Activated effector memory CD4-positive, alpha-beta T cell treated with Interleukin-2 at 50 U/mL for 16 hours (primary cell): Measurements from ENCODE around the gene VAV3.
"Not testable (repeated sequence)": the region's sequence is repeated elsewhere in the genome, so short reads cannot be mapped to it uniquely, and the experiment has no call there.

Source experiments
- DNase-seq: peaks from one replicate; pipeline ENCODE4 v3.0.0-alpha.2; 2020

VAV3 gene

DNA sequence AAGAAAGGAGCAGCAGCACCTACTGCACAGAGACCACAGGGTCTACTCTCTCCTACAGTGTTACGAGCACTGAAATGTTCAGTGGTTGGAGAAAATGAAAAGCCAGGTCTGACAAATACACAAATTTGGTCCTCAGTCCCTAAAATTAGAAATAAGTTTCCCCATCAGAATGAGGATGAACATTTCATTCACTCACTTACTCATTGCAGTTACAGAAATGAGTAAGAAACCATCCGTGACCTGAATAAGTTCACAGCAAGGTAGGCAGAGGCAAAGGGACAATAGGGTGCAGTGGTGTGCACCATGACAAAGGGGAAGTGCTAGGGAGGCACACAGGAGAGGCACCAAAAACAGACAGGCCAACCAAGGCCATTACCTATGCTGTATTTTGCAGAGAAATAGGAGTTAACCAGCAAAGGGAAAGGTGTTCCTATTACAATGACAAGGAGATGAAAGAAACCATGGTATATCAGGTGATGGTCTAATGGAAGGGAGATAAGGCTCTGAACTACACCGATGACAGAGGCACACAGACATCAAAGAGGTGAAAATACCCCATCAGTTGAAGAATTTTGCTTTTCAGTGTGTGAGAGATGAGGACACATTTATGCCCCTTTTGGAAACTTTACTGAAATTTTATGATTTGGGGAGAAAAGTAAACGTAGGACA lies 29.4 kb downstream of the VAV3 start:
- DNase-seq: no peak

DNA sequence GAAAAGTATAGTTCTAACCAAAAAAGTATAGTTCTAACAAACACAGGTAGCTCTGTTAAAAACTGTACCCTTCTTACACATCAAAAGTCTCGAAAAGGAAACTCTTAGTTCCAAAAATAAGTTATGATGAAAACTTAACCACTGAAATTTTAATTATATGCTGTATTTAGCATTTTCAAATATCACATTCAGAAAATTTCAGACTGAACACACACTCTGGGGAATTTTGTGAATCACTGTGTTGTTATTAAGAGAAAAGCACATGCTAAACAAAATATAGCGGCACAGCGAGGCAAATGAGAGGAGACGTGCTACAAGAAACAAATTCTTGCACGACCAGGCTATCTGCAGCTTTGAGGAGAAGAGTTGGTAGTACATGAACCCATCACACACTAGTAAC lies 30.4 kb downstream of the VAV3 start:
- DNase-seq: no peak

DNA sequence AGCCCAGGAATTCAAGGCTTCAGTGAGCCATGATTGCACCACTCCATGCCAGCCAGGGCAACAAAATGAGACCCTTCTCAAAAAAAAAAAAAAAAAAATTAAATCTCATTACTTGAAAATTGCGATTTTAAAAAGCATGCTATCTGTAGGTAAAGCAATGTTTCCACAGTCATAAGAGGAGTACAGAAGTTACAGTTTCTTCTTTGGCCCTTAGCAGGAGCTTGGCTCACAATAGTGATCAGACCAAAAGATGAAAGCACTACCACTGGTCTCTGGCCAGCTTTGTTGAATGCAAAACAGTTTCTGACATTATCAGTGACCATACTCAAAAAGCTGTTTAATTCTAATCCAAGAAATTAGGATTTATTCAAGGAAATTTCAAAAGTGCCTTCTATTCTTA lies 31.2 kb downstream of the VAV3 start:
- no peak for DNase-seq

DNA sequence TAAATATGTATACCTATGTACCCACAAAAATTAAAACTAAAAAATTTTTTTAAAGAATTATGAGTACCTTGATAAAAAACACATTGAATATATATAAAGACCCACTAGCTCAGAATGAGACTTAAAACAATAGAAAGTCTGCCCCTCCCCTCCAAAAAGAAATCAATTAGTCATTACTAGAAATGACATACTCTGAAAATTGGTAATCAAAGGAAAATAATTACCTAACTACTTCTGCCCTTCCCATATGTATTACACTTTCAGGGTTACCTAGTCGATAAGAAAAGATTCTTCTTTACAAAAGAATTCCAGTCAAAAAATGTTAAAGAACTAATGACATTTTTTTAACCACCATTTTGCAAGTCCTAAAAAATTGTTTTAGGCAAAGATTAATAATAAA lies 34.7 kb downstream of the VAV3 start:
- no peak for DNase-seq

DNA sequence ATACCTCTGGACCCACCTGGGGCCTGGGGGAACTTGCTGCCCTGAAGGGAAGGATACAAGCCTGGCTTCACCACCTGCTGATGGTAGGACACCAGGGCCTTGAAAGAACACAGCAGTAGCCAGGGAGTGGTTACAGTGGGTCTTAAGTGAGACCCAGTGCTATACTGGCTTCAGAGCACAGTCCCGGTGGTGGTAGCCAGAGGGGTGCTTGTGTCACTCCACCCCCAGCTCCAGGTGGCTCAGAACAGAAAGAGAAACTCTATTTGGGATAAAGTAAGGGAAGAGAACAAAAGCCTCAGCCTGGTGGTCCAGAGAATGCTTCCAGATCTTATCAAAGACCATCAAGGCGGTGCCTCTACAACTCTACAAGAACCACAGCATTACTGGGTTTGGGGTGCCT lies 37.2 kb downstream of the VAV3 start:
- no peak for DNase-seq

DNA sequence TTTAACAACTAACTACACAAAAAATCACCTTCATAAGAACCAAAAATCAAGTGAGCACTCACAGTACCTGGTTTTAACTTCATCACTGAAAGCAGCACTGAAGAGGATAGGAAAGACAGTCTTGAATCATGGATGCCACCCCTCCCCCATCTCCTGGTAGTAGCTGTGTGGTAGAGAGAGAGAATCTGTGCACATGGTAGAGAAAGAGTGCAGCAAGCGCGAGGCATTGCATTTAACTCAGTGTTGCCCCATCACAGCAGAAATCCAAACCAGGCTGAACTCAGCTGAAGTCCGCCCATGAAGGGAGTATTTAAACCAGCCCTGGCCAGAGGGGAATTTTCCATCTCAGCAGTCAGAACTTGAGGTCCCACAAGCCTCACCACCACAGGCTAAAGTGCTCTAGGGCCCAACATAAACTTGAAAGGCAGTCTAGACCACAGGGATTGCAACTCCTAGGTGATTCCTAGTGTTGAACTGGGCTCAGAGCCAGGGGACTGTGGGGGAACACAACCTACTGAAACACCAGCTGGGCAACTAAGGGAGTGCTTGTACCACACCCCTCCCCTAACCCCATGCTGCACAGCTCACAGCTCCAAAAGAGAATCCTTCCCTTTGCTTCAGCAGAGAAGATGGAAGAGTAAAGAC lies 38.4 kb downstream of the VAV3 start:
- DNase-seq: no peak

GRCh38 chr1:107925565-107925964 lies 39.4 kb downstream of the VAV3 start:
- no peak for DNase-seq

DNA sequence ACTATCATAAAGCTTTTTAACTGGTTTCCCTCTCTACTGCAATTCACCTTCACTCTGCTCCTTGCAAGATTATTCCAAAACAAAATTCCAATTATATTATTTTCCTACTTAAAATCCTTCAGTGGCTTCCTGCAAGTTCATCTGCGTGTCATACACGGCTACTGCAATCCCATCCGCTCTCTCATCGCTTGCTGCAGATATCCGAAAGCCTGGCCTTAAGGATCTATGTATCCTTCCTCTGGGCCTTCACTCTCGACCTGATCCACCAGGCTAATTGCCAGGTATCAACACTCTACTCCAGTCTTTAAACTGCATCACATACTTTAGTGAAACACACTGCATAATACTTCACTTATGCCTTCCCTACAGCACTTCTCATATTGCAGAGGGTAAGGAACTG lies 44.0 kb downstream of the VAV3 start:
- no peak for DNase-seq

DNA sequence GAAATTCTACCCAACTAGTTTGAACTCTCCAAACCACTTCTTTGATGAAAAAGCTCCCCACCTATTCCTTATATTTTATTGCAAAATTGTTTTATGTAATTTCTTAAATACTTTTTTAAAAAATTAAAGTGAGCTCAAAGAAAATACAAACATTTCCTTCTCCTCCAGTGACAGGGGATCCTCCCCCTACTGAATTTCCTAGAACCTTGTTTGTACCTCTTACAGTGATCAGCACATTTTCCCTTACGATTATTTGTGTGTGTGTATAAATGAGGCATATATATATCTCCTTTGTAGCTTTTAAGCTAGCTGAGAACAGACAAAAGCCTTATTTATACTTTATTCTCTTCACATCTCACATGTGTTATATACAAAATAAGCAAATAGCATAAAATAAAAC lies 44.4 kb downstream of the VAV3 start:
- DNase-seq: no peak

DNA sequence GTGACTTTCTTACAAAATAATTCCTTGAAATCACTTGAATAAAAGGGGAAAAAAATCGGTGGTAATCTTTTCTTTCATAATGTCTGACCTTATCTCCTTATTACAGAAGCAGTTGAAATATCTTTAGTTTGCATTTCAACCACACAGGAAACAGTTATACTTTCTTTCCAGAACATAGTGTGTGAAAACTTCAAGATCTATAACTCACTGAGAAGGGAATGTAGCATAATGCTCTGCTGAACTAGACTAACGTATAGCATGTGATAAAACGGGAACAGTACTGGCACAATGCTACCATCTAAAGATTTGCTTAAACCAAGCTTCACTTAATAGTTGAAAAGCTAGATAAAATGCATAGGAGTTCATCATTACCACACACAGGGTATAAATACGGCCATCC lies 45.0 kb downstream of the VAV3 start:
- DNase-seq: no peak

- DNase-seq: no peak
Observed at GRCh38 chr1:107914119-107914765, 50.7 kb downstream of the VAV3 start.

DNA sequence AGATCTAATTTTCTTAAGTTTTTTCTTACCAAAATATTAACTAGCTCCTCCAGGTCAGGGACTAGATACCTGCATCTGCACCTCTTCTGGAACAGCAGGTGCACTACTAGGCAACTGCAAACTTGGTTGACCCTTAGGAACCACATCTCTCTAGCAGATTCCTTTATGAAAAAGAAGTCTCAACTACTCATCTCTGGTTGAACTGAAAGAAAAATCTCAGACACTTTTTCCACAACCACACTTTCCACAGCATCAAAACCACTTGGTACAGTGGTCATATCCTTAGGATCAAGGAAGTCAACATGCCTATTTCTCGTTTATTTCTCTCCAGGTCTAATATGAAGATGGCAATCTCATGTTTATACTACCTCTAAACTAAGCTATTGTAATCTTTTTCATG lies 52.3 kb downstream of the VAV3 start:
- no peak for DNase-seq

GRCh38 chr1:107900090-107900945 lies 64.7 kb downstream of the VAV3 start:
- DNase-seq: no peak

DNA sequence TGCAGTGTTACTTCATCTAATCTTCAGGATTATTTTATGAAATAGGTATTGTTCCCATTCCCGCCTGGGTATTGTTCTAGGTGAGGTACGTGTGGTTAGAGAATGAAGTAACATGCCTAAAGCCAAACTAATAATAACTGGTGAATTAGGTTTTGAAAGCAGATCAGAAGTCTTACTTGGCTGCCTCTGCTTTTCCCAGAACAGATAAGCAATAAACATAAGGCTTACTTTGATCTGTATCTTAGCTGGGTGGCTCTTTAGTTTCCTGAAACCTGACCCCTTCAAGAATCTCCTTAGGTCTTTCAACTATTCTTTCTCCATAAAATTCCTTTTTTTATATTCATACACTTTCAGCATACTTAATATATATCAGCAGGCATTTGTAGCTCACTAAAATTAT lies 65.3 kb downstream of the VAV3 start:
- no peak for DNase-seq

DNA sequence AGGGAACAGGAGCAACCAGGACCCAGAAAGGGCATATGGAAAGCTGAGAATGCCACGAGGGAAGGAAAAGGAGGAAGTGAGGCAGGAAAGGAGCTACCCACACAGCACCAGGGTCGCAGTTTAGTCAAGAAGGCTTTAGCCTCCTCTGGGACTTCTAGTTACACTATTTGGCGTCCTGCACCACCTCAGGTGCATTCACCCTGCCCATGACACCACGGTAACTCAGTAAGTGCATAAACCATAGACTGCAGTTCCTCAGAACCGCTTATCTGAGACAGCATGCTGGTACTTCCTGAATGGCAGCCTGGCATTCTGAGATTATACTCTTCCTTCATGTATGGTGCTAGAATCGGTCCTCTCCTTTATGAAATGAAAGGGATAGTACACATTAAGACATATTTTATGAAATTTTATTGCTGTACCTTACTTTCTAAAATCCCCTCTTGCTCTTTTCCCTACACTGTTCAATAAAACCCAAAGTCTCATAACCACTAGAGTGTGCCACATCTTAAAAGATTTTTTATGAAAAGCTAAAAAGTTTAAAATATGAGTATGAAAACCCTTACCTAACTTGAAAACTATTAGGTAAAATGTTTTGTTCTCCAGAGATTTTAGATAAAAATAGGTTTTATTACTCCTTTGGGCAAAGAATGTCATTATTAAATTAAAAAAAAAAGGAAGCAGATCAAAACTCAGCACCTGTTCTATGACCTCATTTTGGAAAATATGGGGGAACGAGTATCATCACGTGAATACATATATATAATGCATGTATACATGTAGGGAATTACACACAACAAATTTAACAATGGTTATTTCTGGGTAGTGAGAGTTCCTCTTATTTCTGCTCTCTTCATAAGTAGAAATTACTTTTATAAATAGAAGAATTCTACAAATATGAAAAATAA lies 67.3 kb downstream of the VAV3 start:
- DNase-seq: no peak

DNA sequence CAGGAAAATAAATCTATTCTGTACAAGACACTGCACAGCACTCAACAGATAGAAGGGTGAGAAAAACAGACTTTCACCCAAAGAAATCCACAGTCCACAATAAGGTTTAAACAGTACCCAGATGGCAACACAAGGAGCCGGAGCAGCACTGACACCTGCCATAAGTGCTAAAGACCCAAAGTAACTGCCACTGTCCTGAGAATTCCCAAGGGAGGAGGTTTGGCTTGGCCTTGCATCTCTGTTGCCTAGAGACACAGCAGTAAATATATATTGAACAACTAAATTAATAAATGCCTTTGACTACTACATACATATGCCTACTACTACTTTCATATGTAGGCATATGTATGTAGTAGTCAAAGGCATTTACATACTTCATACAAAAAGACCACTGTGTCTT lies 68.0 kb downstream of the VAV3 start:
- DNase-seq: no peak

- DNase-seq: no peak
Observed at GRCh38 chr1:107896401-107896800, 68.6 kb downstream of the VAV3 start.

- no peak for DNase-seq
Observed at GRCh38 chr1:107895403-107896191, 69.4 kb downstream of the VAV3 start.

GRCh38 chr1:107894605-107895004 lies 70.4 kb downstream of the VAV3 start:
- no peak for DNase-seq

DNA sequence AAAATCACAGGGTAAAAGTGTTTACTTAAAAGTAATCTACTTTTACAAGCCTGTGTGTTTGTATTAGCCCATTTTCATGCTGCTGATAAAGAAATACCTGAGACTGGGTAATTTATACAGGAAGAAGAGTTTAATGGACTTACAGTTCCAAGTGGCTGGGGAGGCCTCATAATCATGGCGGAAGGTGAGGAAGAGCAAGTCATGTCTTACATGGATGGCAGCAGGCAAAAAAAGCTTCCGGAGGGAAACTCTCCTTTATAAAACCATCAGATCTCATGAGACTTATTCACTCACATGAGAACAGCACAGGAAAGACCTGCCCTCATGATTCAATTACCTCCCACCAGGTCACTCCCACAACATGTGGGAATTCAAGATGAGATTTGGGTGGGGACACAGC lies 71.6 kb downstream of the VAV3 start:
- DNase-seq: not testable (repeated sequence)

DNA sequence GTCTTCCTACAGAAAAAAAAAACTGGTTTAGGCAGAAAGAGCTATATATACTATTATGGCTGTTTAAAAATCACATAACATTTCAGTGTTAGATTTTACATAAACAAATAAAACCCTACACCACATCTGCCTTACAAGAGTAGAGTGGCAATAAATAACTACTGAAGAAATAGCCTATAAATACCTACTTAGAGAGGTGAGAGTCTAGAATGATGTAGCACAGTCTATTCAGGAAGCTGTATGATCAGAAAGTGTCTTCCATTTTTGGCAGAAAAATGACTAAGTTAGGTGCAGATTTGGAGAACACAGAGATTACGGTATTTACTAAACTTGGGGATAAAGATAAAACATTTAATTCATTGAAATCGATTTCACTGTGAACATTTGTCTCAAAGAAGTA lies 75.5 kb downstream of the VAV3 start:
- no peak for DNase-seq

DNA sequence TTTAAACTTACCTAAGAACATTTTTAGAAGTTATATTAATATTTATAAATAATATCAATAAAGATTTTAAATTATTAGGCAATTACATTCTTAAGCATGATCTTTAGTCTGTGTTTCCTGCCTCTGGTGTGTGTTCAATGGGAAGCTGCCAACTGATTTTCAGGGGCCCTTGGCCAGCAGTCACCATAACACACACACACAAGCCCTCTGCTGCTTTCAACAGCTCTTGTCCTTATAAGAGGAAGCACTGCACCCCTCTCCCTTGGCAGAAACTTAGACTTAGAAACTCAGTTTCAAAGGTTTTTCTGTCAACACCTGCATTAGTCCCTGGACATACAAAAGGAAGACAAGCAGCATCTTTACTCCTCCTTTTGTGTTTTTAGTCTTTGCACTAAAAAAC lies 81.4 kb downstream of the VAV3 start:
- no peak for DNase-seq
